HG03097 (cell line): ENCODE data around the gene CD44.

Experiments used
- ATAC-seq: cut with Tn5 transposase; IDR thresholded peaks from one replicate; pipeline ENCODE4 v1.9.1; 2021; ENCODE audit not compliant: unreplicated experiment, low FRiP score

CD44 gene

DNA sequence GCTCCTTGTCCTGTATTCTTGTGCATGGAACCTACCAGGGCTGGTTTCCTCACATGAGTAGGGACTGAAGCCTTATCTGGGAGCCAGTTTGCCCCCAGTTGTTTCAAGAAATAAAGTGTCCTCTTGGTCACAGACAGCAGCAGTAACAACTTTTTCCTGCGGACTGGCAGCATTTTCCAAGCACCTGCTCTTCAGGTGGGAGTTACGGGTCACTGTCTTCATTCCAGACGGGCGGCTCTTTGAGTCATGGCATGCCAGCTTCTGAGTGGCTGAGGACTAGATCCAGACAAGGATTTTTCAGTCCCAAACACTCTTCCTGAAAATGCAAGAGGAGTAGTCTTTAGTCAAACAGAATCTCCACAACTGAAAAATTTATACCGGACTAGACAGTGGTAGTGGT, 2.7 kb upstream of the CD44 start:
- ATAC-seq: no peak

DNA sequence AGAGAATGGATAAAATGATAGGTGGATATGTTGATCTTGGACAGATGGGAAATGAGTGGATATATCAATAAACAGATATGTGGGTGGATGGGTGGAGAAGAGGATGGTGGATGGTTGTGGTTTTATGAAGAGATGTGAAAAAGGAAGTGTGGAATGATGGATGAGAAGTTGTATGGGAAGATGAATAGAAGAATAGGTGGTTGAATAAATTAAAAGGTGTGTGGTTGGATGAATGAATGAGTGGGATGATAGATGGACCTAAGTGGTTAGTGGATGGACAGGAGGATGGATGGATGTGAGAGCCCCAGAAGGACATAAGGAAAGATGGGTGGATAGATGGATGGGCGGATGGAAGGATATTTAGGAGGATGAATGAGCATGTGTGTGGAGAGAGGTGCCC, 913 bp upstream of the CD44 start:
- ATAC-seq: no peak

DNA sequence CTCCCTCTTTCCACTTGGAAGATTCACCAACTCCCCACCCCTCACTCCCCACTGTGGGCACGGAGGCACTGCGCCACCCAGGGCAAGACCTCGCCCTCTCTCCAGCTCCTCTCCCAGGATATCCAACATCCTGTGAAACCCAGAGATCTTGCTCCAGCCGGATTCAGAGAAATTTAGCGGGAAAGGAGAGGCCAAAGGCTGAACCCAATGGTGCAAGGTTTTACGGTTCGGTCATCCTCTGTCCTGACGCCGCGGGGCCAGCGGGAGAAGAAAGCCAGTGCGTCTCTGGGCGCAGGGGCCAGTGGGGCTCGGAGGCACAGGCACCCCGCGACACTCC, 397 bp upstream of the CD44 start:
- ATAC-seq: no peak

DNA sequence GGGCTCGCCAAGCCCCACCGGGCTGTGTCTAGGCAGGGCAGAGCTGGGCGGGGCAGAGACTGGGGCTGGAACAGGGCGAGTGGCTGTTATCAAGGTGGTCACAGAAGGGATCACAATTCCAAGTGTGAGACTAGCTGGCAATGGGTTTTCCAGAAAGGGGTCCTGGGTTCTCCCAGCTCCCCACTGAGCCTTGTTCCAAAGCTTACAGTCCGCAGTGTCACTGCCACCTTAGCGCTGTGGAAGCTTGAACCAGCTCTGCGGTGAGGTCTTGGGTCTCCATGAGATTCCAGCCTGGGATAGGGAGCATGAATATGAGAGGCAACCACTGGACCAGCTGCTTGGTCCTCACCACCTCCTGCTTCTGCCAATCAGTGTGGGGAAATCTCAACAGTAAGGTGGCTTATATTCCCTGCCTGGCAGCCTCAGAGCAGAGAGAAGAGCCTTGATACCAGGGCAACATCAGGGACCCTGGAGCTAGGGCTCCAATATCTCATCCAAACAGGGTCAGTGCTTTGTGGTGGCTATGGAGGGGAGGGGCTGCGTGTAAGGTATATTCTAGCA, 831 bp downstream of the CD44 start:
- ATAC-seq: no peak

DNA sequence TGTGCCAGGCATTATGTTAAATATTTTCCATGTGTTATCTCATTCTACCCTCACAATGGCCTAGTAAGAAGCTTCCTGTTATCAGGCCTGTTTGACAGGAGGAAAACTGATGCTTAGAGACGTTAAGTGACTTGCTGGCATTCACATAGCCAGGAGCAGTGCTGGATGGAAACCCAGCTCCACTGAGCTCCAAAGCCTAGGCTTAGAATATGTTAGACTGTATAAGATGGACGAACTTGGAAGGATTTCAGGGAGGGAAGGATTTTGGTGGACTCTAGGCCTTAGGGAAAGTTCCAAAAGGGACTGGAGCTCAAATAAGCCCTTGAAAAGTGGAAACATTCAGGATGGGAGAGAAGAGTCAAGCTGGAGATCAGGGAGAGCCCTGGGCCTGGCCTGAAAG, 2.1 kb downstream of the CD44 start:
- no peak for ATAC-seq

DNA sequence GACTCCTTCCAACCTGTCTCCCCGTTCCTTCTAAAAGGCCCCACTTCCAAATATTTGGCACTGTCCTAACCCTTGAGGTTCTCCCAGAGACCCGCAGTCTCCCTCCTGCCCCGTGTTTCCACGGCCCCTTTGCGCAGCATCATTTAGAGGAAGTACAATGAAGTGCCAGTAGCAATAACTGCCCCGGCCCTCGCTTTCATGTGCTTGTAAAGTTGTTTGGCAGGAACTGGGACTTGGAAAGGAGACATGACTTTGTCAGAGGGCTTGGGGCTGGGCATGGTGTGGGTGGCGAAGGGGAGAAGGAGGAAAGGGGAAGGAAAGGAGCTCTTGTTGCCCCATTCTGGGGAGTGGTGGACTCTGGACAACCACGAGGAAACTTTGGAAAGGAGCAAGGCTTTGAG, 2.6 kb downstream of the CD44 start:
- no peak for ATAC-seq

DNA sequence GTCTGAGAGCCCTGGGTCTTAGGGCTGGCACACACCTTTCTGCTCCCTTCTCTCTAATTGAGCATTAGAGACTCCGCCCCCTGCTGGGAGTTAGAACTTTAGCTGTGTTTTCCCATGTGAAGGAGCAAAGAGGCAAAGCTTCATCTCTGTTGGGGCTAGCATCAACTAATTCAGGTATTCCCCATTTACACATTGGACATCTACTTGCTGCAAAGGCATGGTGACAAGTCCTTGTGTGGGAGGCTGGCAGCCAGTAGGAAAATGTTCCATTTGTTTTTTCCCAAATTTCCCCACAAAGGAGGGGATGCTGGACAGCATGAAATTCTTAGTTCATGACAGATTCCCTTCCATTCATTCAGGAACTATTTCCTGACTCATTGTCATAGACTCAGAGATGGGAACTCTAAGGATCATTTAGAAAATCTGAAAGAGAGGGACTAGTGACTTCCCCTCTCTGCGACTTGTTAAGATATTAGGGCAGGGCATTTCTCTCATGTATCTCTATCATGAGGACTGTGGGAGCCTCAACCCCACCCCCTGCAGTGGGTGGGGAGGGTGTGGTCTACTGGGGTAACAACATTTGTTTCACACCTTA, 3.6 kb downstream of the CD44 start:
- no peak for ATAC-seq

DNA sequence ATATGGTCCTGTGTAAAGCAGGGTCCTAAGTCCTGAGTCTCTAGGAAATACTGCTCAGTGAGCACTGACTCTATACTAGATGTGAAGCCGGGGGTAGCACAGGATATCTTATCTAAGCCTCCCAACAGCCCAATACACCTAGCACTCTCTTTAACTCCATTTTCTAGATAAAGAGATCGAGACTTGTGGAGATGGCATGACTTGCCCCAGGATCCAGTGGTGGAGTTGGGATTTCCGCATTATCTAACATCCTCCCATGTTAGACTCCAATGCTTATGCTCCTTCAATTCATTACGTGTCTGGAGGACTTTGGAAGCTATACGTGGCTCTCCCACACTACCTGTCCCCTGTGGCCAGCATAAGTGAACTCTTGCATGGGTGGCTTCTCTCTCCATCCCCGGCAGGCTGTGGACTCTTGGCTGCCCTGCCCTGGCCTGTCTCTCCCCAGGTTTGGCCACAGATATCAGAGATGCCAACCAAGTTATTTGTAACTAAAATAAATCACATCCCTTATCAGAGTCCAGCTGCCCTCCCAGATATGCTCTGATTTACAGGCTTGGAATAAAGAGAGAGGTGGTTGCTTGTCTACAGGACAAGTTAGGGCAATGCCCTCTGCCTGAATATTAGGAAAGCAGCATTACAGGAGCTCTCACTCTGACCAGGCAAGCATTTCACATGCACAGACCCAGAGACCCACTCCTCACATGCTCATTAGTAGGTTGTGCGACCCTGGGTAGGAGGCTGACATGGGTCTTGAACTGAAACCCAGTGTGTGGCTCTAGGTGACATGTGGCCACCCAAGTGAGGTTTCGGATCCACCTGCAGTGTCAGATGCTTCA, 4.5 kb downstream of the CD44 start:
- no peak for ATAC-seq

DNA sequence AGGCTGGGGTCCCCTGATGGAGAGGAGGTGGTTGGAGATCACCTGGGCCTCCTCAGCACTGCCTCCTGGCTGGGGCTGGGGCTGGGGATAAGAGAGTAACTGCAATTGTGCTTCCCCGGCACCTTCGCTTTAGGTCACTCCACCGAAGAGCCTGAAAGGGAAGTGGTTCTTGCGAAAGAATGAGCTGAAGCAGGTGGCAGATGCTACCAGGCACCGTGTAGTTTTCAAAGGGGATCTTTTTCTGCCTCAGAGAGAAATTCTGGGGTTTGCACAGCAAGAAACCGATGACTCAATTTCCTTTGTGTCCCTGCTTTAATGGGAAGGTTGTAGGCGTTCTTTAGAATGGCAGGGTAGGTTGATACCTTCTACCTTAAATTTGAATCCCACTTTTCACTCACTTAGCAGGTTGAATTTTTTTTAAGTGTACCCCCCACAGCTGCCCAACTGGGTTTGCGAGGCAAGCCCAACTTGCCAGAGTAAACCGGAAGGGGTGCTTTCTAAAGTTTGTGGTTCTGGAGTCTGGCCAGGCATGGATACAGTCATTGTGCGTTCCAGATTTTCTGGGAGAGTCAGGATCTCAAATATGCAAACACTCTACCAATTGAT, 5.3 kb downstream of the CD44 start:
- ATAC-seq: peak; percentile 63

DNA sequence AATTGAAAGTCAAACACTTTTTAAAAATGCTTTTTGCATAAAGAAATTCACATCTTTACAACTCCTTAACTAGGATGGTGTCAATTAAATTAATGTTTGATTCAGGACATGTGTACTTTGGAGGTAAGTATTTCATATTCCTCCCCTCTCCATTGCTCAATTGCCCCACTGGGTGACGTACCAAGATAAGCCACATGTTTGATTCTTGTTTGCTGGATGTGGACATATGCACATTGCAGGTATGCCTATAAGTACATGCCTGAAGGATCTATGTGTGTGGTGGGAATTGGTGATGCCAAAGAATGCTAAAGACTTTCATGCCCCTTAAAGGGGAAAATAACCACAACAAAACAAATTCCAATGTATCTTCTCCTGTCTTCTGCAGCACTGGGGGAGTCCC, 5.8 kb downstream of the CD44 start:
- no peak for ATAC-seq

DNA sequence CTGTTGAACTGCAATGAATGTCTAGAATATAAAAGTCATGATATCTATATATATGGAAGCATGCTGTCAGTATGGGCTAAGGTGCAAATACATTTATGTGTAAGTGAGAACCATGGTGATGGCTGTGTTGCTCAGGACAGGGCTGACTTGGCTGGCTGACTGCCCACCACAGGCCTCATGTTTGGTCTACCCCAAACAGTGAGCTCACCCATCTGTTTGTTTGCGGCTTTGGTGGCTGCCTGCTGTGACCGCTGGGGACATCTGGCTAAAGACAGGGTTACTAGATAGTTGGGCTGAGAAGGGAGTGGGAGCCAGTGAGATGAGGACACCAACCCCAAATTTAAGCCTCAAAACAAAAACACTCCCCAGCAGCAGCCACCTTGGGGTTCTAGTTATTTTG, 6.3 kb downstream of the CD44 start:
- ATAC-seq: peak; percentile 41

DNA sequence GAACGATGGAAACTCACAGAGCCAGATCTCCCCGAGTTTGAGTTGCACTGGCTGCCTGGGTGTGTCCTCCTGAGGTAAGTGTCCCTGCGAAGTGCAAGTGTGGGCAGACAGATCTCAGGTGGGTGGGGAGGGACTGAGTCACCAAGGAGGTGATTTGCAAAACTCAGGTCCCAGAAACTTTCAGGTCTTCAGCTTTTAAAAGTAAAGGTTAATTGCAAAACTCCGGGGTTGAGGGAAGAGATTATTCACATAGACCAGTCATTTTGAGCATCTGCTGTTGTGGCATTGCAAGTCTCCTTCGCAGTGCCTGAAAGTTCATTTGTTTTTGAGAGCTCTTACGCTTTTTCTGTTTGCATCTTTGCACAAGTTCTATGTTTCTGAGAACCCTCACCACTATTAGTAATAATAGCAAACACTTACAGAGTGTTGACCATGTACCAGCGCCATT, 7.1 kb downstream of the CD44 start:
- no peak for ATAC-seq

DNA sequence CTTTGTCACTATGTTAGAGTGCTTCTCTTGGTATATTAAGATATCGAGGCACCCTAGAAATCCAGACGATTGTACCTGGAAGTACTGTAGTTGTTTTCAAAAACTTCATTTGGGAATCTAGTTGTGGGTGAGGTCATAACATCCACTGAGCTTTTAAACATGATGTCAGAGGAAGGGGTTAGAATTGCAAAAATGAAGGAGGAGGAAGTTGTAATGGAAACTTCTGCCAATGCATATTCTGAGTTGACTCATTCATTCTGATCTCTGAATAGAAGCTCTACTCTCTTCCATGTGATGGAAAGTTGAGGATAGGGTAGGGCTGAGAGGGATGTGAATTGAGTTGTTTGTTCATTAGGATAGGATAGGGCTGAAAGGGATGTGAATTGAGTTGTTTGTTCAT, 7.7 kb downstream of the CD44 start:
- ATAC-seq: no peak

DNA sequence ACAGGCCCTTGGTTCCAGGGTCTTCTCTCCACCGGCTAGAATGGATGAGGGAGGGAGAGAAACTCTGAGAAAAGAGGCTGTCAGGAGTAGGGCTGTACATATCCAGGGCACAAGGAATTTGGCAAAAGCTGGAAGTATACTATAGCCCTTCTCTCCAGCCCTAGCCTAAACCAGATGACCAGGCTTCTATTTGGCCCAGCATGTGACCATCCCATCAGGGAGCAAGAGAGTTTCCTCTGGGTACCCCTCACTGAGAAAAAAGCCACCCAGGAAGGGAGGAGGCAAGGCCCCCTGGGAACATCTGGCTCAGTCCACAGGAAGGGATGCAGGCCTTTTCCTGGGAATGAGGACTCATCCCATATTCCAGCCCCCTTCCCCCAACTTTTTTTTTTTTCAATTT, 8.3 kb downstream of the CD44 start:
- ATAC-seq: no peak

DNA sequence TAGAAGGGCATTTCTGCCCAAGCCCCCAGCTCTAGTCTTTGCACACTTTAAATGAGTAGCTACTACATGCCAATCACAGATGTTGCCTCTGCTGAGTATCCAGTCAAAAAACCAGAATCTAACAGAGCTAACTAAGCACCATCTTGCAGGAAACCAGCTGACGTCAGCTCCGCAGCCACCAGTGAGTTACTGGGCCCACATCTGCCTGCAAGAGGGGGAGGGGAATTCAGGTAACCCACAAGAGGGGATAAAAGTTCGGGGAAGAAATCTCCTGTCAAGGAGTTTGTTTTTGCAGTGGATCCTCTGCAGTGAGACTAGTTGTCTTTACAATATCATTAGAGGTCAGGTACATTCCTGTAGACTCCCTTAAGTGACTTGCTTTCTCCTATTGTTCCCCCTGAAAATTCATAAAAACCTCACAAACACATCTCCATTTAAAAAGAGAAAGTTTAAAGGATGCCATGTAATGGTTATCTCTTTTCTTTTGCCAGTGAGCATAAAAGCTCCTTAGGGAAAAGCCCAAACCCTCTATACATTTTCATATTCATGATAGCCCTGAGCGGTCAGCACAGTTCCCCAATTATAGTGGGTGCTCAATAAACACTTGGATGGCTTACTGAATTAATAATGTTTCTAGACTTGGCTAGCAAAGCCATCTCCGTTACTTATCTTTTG, 9.3 kb downstream of the CD44 start:
- ATAC-seq: no peak

DNA sequence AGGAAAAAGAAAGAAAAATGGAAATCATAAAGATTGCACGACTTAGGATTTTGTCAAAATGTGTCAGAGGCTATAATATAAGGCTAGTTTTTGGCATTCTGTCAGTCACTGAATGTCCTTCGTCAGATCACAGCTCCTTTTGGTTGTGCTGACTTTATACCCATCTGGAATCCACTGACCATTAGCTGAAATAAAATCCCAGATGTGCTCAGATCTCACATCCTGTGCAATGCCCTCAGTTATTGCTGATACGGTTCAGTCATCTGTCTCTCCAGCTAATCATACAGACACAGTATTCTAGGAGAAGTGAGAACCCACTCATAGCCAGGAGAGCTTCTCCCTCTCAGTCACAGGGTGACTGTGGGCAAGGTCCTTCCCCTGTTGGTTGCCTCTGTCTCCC, 11.5 kb downstream of the CD44 start:
- no peak for ATAC-seq

DNA sequence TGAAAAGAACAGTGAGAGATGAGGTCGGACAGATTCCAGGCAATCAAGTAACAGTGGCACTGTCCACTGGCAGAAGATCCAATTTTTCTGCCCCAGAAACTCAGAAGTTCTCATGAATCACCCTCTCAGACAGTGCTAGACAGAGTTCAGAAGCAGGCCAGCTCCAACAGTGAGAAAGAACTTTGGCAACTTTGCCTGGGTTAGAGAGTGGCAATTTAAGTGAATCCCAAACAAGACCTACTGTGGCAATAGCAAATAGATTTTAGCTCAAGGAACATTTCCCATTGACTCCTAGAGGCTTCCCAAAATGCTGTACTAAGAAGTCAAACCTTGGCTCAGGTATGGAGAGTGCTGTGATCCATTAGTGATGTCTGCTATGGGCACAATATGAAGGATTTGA, 12.3 kb downstream of the CD44 start:
- ATAC-seq: no peak

DNA sequence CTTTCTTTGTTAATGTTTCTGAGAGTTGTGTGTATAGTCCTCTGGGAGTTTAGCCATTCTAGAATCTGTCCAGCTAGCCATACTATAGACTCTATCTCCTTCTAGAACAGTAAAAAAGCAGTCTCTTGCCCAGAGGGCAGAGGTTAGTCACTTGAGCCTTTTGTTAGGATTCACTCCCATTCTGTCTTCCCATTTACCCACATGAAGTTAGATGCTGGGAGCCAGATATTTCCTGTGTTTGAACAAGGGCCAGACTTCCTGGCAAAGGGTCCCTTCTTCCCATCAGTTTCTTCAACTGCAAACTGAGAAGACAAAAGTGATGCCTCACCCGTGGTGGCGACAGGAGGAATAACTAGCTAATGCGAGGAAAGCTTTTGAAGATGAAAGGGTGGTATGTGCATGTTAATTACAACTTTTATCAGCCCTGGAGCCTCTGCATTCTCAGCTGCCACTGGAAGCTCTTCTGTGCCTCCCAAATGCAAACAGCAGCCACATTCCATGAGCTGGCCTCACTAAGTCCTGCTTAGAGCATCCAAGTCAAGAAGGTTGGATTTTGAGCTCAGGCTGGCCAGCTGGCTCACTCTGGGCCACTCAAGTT, 12.8 kb downstream of the CD44 start:
- ATAC-seq: no peak

DNA sequence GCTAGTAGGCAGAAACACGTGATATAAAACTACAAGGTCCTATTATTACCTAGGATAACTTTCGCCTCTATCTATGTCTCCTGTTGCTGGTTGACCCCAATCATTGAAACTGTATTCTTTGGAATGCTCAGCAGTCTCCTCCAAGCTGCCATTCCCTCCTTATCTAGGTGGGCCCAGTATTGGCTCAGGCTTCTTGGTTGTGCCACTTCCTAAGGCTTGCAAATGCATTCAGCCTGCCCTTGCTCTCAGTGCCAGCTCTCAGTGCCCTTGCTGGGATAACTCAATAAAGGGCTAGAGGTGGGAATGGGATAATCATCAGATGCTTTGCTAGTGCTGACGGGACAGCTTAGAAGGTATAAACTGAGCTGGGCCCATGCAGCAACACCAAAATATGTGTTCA, 13.6 kb downstream of the CD44 start:
- no peak for ATAC-seq

DNA sequence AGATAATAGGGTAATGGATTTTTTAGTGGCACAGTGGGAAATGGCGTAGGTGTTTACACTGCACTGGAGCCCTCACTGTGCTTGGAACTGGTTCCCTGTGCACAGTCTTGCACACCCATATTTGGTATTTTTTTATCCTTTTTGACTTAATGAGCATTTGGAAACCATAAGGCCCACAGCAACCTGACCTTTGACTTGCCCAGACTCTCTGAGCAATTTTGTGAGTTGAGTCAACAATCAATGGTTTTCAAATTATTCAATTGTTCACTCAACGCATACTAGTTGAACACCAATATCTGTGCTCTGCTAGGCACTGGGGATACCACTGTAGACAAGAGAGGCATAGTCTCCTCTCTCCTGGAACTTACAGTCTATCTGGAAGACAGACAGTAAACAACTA, 14.3 kb downstream of the CD44 start:
- ATAC-seq: no peak

DNA sequence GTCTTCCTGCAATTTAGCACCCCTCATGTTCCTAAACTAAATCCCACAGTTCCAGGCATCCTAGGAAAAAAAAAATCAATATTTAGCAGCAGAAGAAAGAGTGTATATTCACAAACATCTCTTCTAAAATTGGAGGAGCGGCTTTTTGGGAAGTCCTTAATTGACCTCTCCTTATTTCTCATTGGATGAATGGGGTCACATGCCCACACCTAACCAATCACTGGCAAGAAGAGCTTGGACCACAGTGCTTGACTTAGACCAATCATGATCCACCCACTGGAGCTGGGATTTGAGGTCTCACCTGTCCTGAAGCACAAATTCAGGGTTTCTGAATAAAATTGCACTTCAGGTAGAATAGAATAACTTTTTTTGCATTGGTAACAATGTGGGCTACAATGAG, 16.0 kb downstream of the CD44 start:
- ATAC-seq: no peak
